Medulla oblongata (tissue), 1 donor: ENCODE measurements around the gene GNAZ.

ENCODE experiments used
- DNase-seq: peaks from one replicate; pipeline ENCODE4 v3.0.0-alpha.2; 2015; ENCODE audit errors: extremely low spot score

The GNAZ gene

GRCh38 chr22:23064381-23065068 is 5.8 kb upstream of the GNAZ start:
- DNase-seq, result no peak

- no peak for DNase-seq
Measured at GRCh38 chr22:23065069-23065451, 5.3 kb upstream of the GNAZ start.

- DNase-seq, result no peak
Measured at GRCh38 chr22:23065495-23066122, 4.7 kb upstream of the GNAZ start.

GRCh38 chr22:23066200-23067022 is 3.9 kb upstream of the GNAZ start:
- DNase-seq, result no peak

GRCh38 chr22:23067023-23067650 is 3.2 kb upstream of the GNAZ start:
- DNase-seq, result no peak

GRCh38 chr22:23067691-23068090 is 2.6 kb upstream of the GNAZ start:
- DNase-seq, result no peak

GRCh38 chr22:23068096-23068831 is 2.1 kb upstream of the GNAZ start:
- no peak for DNase-seq

GRCh38 chr22:23068832-23069385 is 1.4 kb upstream of the GNAZ start:
- no peak for DNase-seq

- peak; percentile 93 for DNase-seq
Measured at GRCh38 chr22:23069502-23070357, 589 bp upstream of the GNAZ start.

- DNase-seq, result no peak
Measured at GRCh38 chr22:23071230-23072076, 1.1 kb downstream of the GNAZ start.

GRCh38 chr22:23072077-23072910 is 2.0 kb downstream of the GNAZ start:
- no peak for DNase-seq

- no peak for DNase-seq
Measured at GRCh38 chr22:23072911-23073491, 2.7 kb downstream of the GNAZ start.

- no peak for DNase-seq
Measured at GRCh38 chr22:23073526-23074229, 3.4 kb downstream of the GNAZ start.

GRCh38 chr22:23074451-23074850 is 4.1 kb downstream of the GNAZ start:
- no peak for DNase-seq

GRCh38 chr22:23075050-23075449 is 4.7 kb downstream of the GNAZ start:
- no peak for DNase-seq

- no peak for DNase-seq
Measured at GRCh38 chr22:23075525-23076216, 5.4 kb downstream of the GNAZ start.
